ENCODE results near the gene CTTNBP2.

The CTTNBP2 gene

GRCh38 chr7:117689406-117689805, 183.8 kb downstream of the CTTNBP2 start:
- no peak for DNase-seq (ENCODE audit: low read depth)

GRCh38 chr7:117688126-117688525, 185.1 kb downstream of the CTTNBP2 start:
- no peak for DNase-seq (ENCODE audit: low read depth)

GRCh38 chr7:117686311-117686935, 186.8 kb downstream of the CTTNBP2 start:
- DNase-seq (ENCODE audit: low read depth): no peak

GRCh38 chr7:117685795-117686194, 187.4 kb downstream of the CTTNBP2 start:
- no peak for DNase-seq (ENCODE audit: low read depth)

- DNase-seq (ENCODE audit: low read depth): no peak
Observed at GRCh38 chr7:117683430-117684175, 189.6 kb downstream of the CTTNBP2 start.

GRCh38 chr7:117682681-117683385, 190.4 kb downstream of the CTTNBP2 start:
- DNase-seq (ENCODE audit: low read depth): no peak

GRCh38 chr7:117679120-117679519, 194.1 kb downstream of the CTTNBP2 start:
- no peak for DNase-seq (ENCODE audit: low read depth)

- no peak for DNase-seq (ENCODE audit: low read depth)
Observed at GRCh38 chr7:117675497-117676435, 197.5 kb downstream of the CTTNBP2 start.

GRCh38 chr7:117674617-117675016, 198.6 kb downstream of the CTTNBP2 start:
- DNase-seq (ENCODE audit: low read depth): no peak

- DNase-seq (ENCODE audit: low read depth): peak; percentile 26
Observed at GRCh38 chr7:117673839-117674238, 199.4 kb downstream of the CTTNBP2 start.

- DNase-seq (ENCODE audit: low read depth): no peak
Observed at GRCh38 chr7:117673367-117673766, 199.9 kb downstream of the CTTNBP2 start.

GRCh38 chr7:117672453-117672852, 200.8 kb downstream of the CTTNBP2 start:
- no peak for DNase-seq (ENCODE audit: low read depth)

GRCh38 chr7:117669818-117670217, 203.4 kb downstream of the CTTNBP2 start:
- no peak for DNase-seq (ENCODE audit: low read depth)

- peak; percentile 6 for DNase-seq (ENCODE audit: low read depth)
Observed at GRCh38 chr7:117667456-117667855, 205.8 kb downstream of the CTTNBP2 start.

- DNase-seq (ENCODE audit: low read depth): no peak
Observed at GRCh38 chr7:117666689-117667088, 206.6 kb downstream of the CTTNBP2 start.

- peak; percentile 40 for DNase-seq (ENCODE audit: low read depth)
Observed at GRCh38 chr7:117666031-117666430, 207.2 kb downstream of the CTTNBP2 start.

GRCh38 chr7:117665368-117665767, 207.9 kb downstream of the CTTNBP2 start:
- DNase-seq (ENCODE audit: low read depth): peak; percentile 25

- DNase-seq (ENCODE audit: low read depth): no peak
Observed at GRCh38 chr7:117664047-117664446, 209.2 kb downstream of the CTTNBP2 start.

- no peak for DNase-seq (ENCODE audit: low read depth)
Observed at GRCh38 chr7:117661328-117661727, 211.9 kb downstream of the CTTNBP2 start.
